ENCODE results near the gene NAV2.
A peak's percentile ranks its signal among the peaks of the same experiment; 100 is the strongest.

NAV2 gene

GRCh38 chr11:19763330-19763729 is 50.7 kb downstream of the NAV2 start:
- Histone ChIP-seq H3K9me3 (ENCODE audit: control insufficient read depth, insufficient read depth, low read length) (no peaks in the 10 kb centered on the region), H3K36me3 (ENCODE audit: insufficient read depth, low read length) (no peaks in the 10 kb centered on the region), H3K4me1 (ENCODE audit: insufficient read depth, low read length) (peaks cover 3% of the 10 kb centered on the region; the same call in 1 of the 2 replicates), H3K9ac (ENCODE audit: low read depth, low read length) (no peak overlapping the region)

GRCh38 chr11:19766206-19766605 is 53.6 kb downstream of the NAV2 start:
- no peak overlapping the region for H3K9ac ChIP-seq (ENCODE audit: low read depth, low read length)
- H3K36me3 ChIP-seq (ENCODE audit: insufficient read depth, low read length), result no peaks in the 10 kb centered on the region
- H3K4me1 ChIP-seq (ENCODE audit: insufficient read depth, low read length), result peaks cover 7% of the 10 kb centered on the region
- H3K9me3 ChIP-seq (ENCODE audit: control insufficient read depth, insufficient read depth, low read length), result no peaks in the 10 kb centered on the region

- Histone ChIP-seq H3K9me3 (ENCODE audit: control insufficient read depth, insufficient read depth, low read length) (no peaks in the 10 kb centered on the region), H3K4me1 (ENCODE audit: insufficient read depth, low read length) (peaks cover 13% of the 10 kb centered on the region), H3K36me3 (ENCODE audit: insufficient read depth, low read length) (no peaks in the 10 kb centered on the region), H3K9ac (ENCODE audit: low read depth, low read length) (no peak overlapping the region)
These were observed 54.2 kb downstream of the NAV2 start for GRCh38 chr11:19766810-19767209.

GRCh38 chr11:19767627-19768151 is 55.1 kb downstream of the NAV2 start:
- Histone ChIP-seq H3K9ac (ENCODE audit: low read depth, low read length) (no peak overlapping the region), H3K36me3 (ENCODE audit: insufficient read depth, low read length) (no peaks in the 10 kb centered on the region)

GRCh38 chr11:19768197-19768596 is 55.6 kb downstream of the NAV2 start:
- H3K9me3 ChIP-seq (ENCODE audit: control insufficient read depth, insufficient read depth, low read length), result no peaks in the 10 kb centered on the region
- no peaks in the 10 kb centered on the region for H3K36me3 ChIP-seq (ENCODE audit: insufficient read depth, low read length)
- no peak overlapping the region for H3K9ac ChIP-seq (ENCODE audit: low read depth, low read length)
- H3K4me1 ChIP-seq (ENCODE audit: insufficient read depth, low read length), result peaks cover 23% of the 10 kb centered on the region

More at GRCh38 chr11:19767627-19768151, 55.1 kb downstream of the NAV2 start:
- no peaks in the 10 kb centered on the region for H3K9me3 ChIP-seq (ENCODE audit: control insufficient read depth, insufficient read depth, low read length)
- H3K4me1 ChIP-seq (ENCODE audit: insufficient read depth, low read length), result peaks cover 18% of the 10 kb centered on the region

- H3K4me1 ChIP-seq (ENCODE audit: insufficient read depth, low read length), result peaks cover 24% of the 10 kb centered on the region
- H3K9me3 ChIP-seq (ENCODE audit: control insufficient read depth, insufficient read depth, low read length), result no peaks in the 10 kb centered on the region
- no peak overlapping the region for H3K9ac ChIP-seq (ENCODE audit: low read depth, low read length)
- no peaks in the 10 kb centered on the region for H3K36me3 ChIP-seq (ENCODE audit: insufficient read depth, low read length)
These were observed 56.2 kb downstream of the NAV2 start for GRCh38 chr11:19768815-19769214.

GRCh38 chr11:19769820-19770219 is 57.2 kb downstream of the NAV2 start:
- H3K9me3 ChIP-seq (ENCODE audit: control insufficient read depth, insufficient read depth, low read length), result no peaks in the 10 kb centered on the region
- no peak overlapping the region for H3K9ac ChIP-seq (ENCODE audit: low read depth, low read length)
- H3K36me3 ChIP-seq (ENCODE audit: insufficient read depth, low read length), result no peaks in the 10 kb centered on the region
- peaks cover 24% of the 10 kb centered on the region for H3K4me1 ChIP-seq (ENCODE audit: insufficient read depth, low read length)

- Histone ChIP-seq H3K9ac (ENCODE audit: low read depth, low read length) (no peak overlapping the region), H3K36me3 (ENCODE audit: insufficient read depth, low read length) (no peaks in the 10 kb centered on the region), H3K4me1 (ENCODE audit: insufficient read depth, low read length) (peaks cover 24% of the 10 kb centered on the region), H3K9me3 (ENCODE audit: control insufficient read depth, insufficient read depth, low read length) (no peaks in the 10 kb centered on the region)
These were observed 57.6 kb downstream of the NAV2 start for GRCh38 chr11:19770277-19770676.

GRCh38 chr11:19771463-19771862 is 58.8 kb downstream of the NAV2 start:
- H3K9ac ChIP-seq (ENCODE audit: low read depth, low read length), result no peak overlapping the region
- peaks cover 24% of the 10 kb centered on the region for H3K4me1 ChIP-seq (ENCODE audit: insufficient read depth, low read length)

GRCh38 chr11:19772480-19772879 is 59.8 kb downstream of the NAV2 start:
- no peak overlapping the region for H3K9ac ChIP-seq (ENCODE audit: low read depth, low read length)
- H3K4me1 ChIP-seq (ENCODE audit: insufficient read depth, low read length), result peaks cover 24% of the 10 kb centered on the region
- no peaks in the 10 kb centered on the region for H3K36me3 ChIP-seq (ENCODE audit: insufficient read depth, low read length)
- no peaks in the 10 kb centered on the region for H3K9me3 ChIP-seq (ENCODE audit: control insufficient read depth, insufficient read depth, low read length)

More at GRCh38 chr11:19771463-19771862, 58.8 kb downstream of the NAV2 start:
- H3K9me3 ChIP-seq (ENCODE audit: control insufficient read depth, insufficient read depth, low read length), result no peaks in the 10 kb centered on the region
- H3K36me3 ChIP-seq (ENCODE audit: insufficient read depth, low read length), result no peaks in the 10 kb centered on the region

GRCh38 chr11:19774329-19774728 is 61.7 kb downstream of the NAV2 start:
- H3K36me3 ChIP-seq (ENCODE audit: insufficient read depth, low read length), result no peaks in the 10 kb centered on the region
- peaks cover 34% of the 10 kb centered on the region for H3K4me1 ChIP-seq (ENCODE audit: insufficient read depth, low read length)
- H3K9ac ChIP-seq (ENCODE audit: low read depth, low read length), result no peak overlapping the region
- no peaks in the 10 kb centered on the region for H3K9me3 ChIP-seq (ENCODE audit: control insufficient read depth, insufficient read depth, low read length)

GRCh38 chr11:19774817-19775580 is 62.4 kb downstream of the NAV2 start:
- no peaks in the 10 kb centered on the region for H3K9me3 ChIP-seq (ENCODE audit: control insufficient read depth, insufficient read depth, low read length)
- no peaks in the 10 kb centered on the region for H3K36me3 ChIP-seq (ENCODE audit: insufficient read depth, low read length)
- H3K9ac ChIP-seq (ENCODE audit: low read depth, low read length), result no peak overlapping the region
- peaks cover 40% of the 10 kb centered on the region for H3K4me1 ChIP-seq (ENCODE audit: insufficient read depth, low read length)

GRCh38 chr11:19775622-19776021 is 63.0 kb downstream of the NAV2 start:
- no peaks in the 10 kb centered on the region for H3K36me3 ChIP-seq (ENCODE audit: insufficient read depth, low read length)
- no peaks in the 10 kb centered on the region for H3K9me3 ChIP-seq (ENCODE audit: control insufficient read depth, insufficient read depth, low read length)
- no peak overlapping the region for H3K9ac ChIP-seq (ENCODE audit: low read depth, low read length)
- H3K4me1 ChIP-seq (ENCODE audit: insufficient read depth, low read length), result peaks cover 44% of the 10 kb centered on the region

- H3K9ac ChIP-seq (ENCODE audit: low read depth, low read length), result peak overlapping the region; percentile 86
- no peaks in the 10 kb centered on the region for H3K9me3 ChIP-seq (ENCODE audit: control insufficient read depth, insufficient read depth, low read length)
- H3K4me1 ChIP-seq (ENCODE audit: insufficient read depth, low read length), result peaks cover 37% of the 10 kb centered on the region
- no peaks in the 10 kb centered on the region for H3K36me3 ChIP-seq (ENCODE audit: insufficient read depth, low read length)
These were observed 64.4 kb downstream of the NAV2 start for GRCh38 chr11:19777039-19777376.

GRCh38 chr11:19777377-19778102 is 64.9 kb downstream of the NAV2 start:
- Histone ChIP-seq H3K9me3 (ENCODE audit: control insufficient read depth, insufficient read depth, low read length) (no peaks in the 10 kb centered on the region), H3K36me3 (ENCODE audit: insufficient read depth, low read length) (no peaks in the 10 kb centered on the region), H3K4me1 (ENCODE audit: insufficient read depth, low read length) (peaks cover 35% of the 10 kb centered on the region), H3K9ac (ENCODE audit: low read depth, low read length) (peak overlapping the region; percentile 86)

All from ES-I3 (cell line).